Inflammatory macrophage (primary cell): ENCODE data around the gene TMEM9.

Experiments used
- DNase-seq, 2 donors: peaks; one replicate each; pipeline ENCODE4 v3.0.0-alpha.2; 2020 to 2022
- total RNA-seq, 18 experiments: gene quantifications; one replicate each; lab custom pipeline; 2026; ENCODE audit warnings: mixed read lengths in 6 of 18, inconsistent platforms in 2 of 18; lab: John Stamatoyannopoulos, UW

TMEM9 gene
- total RNA-seq: 1.8 to 15.0 (median 8.2) reads per million in 18 experiments

DNA sequence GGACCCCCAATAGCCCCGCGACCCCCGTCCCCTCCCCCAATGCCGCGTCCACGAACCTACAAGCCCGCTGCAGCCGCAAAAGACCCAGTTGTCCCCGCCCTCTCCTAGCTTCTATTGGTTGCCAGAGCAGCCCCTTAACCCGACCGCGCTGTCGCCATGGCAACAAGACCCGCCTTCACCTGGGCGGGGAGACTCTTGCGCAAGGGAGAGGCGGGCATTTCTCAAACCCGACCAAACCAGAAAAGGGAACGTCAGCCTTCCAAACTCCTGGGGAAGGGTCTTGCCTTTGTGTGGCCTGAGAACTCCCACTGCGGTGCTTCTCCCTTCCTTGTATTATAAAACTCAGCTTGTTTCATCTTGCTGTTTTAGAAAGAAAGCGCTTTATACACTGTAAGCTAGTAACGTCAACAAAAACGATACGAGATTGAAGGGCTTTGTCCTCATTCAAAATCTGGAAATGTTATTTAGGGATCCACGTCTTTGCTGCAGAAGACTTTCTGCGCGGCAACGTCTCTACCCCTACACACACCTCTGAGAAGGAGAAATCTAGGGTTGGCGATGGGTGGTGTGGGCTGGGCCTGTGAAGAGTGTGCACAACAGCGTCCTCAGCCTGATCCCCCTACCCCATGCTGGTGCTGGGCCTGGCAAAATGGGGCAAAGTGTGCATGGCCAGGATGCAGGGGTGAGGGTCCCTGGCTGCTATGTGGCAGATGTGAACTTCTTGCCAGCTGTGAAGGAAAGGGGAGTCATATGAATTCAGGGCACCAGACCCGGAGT lies at the start of gene TMEM9:
TMEM9 (minus strand) TSS at position 86 of the 777 bp plus-strand sequence. CDS start 551 bp downstream, outside the sequence.
- peak; percentile 92 to 96 for DNase-seq

- DNase-seq: no peak
Observed at GRCh38 chr1:201198598-201198997, 44.3 kb upstream of the TMEM9 start.

- DNase-seq: no peak
Observed at GRCh38 chr1:201194046-201194445, 39.8 kb upstream of the TMEM9 start.

DNA sequence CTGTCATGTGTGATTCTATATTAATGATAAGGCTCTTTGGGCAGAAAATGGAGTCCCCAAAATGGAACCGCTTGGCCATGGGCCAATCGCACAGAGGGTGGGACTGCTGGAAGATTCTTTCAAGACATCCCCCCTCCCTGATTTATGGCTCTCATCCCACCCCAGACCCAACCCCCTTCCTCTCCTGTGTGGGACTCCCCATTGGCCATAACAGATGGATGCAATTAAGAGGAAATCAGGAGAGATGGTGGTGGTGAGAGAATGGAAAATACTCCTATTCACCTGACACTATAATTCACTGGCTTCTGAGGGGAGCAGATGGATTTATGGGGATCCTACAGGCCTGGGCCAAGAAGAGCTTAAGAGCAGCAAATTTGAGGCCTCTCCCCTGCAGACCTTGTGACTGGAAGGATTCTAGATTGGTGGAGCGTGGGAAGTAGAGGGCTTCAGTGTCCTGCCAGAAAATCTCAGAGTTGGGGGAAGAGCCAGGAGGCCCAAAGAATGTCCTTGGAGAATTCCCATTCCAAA lies 38.1 kb upstream of the TMEM9 start:
- DNase-seq: no peak

GRCh38 chr1:201191653-201192260 lies 37.5 kb upstream of the TMEM9 start:
- peak; percentile 17 to 77 for DNase-seq

- no peak for DNase-seq
Observed at GRCh38 chr1:201190624-201191051, 36.4 kb upstream of the TMEM9 start, which contains the start of gene IGFN1. IGFN1 (plus strand) TSS chr1:201190824; CDS start chr1:201193294, 2,470 bp downstream.

- DNase-seq: no peak
Observed at GRCh38 chr1:201190005-201190404, 35.7 kb upstream of the TMEM9 start.

DNA sequence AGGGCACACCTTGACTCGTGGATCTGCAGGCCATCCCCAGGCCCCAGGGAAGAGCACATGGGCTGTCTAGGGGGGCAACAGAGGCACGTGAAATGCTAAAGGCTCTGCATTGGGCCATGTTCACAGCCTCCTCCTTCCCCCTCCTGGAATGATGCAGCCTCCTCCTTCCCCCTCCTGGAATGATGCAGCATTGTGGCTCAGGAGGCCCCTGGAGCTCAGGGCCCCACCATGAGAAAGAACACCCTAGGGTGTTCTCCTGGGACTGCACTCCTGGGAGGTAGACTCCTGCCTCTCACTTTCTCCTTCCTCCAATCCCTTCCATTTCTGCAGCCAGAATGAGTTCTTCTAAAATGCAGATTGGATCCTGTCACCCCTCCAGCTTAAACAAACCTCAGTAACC lies 34.8 kb upstream of the TMEM9 start:
- DNase-seq: no peak

- DNase-seq: peak; percentile 47 to 76
Observed at GRCh38 chr1:201186192-201186591, 31.9 kb upstream of the TMEM9 start.

GRCh38 chr1:201185527-201186128 lies 31.4 kb upstream of the TMEM9 start:
- DNase-seq: no peak

- no peak for DNase-seq
Observed at GRCh38 chr1:201185123-201185453, 30.8 kb upstream of the TMEM9 start.

DNA sequence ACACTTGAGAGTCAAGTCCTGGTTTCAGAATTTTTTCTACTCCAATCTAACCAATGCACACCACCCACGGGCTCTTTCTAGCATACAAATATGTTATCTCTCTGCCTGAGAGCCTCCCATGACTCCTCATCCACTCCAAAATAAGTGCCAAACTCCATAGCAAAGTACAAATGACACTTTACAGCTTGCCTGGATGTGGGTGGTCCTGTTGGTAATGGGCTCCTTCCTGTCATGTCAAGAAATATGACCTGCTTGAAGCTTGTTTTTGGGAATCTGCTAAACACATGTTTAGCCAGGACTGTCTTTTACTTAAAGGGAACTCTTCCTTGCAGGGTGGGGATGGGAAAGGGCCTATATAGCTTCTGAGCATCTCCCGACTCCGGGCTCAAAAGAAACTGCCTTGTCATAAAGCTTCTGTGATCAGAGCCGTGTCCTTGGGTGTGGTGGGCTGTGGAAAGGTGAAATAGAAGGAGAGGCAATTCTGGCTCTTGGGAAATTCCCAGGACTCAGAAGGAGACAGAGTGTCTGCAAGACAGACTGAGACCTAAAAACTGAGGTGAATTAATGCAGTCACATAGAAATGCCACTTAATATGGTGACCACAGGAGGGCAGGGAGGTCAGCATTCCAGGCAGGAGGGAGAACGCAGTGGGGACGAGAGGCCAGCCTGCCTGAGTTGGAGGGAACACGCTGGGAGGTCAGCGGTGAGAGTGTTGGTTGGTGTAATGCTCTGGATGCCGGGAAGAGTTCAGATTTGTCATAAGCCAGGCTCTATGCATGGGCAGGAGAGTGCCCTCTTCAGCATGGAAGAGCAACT lies 30.2 kb upstream of the TMEM9 start:
- peak in 1 of 2 donors; percentile 48 for DNase-seq

DNA sequence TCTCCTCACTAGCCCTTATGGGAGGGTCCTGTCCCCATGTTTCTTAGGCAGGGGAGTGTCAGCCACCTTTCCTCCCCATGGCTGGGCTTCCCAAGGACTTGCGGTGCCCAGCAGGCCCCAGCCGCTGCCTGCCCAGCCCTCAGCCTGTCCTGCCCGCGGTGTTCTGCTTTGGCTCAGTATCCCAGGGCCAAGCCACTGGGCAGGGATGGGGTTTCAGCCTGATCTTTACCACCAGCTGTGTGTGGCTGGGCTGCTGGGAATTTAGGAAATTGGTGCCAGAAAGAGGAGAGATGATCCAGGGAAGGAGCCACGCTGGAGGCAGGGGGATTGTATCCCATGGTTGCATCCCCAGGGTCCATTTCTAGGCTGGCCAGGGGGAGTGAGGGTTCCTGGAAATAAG lies 29.5 kb upstream of the TMEM9 start:
- no peak for DNase-seq

DNA sequence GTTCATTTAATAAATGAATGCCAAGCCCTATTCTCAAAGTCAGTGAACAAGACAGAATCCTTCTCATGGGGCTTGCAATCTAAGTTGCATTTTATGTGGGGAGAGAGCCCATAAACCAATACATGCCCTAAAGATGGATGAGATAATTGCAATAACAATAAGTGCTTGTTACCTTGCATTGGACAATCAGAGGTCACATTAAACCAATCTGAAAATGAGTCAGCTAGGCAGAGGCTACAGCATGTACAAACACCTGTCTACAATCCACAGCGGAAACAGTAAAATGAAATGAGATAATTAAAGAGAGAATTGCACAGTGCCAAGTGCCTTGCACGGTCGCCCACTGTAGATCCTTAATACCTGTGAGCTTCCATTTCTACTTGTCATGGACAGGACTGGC lies 28.9 kb upstream of the TMEM9 start:
- no peak for DNase-seq

DNA sequence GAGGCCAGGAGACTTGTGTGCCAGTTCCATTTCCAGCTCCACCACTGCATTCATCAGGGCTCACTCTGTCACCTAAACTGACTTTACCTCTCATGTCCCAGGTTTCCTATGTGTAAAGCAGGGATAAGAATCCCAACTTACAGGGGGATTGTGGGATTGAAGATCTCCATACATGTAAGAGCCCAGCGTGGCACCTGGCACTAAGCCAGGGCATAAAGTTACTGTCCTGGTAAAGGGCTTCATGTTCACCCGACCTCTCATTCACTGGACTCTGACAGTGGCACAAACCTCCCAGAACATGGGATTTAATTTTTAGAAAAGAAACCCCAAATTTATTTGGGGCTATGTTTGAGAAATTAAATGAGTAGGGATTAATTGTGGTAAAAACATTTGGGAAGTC lies 27.5 kb upstream of the TMEM9 start:
- no peak for DNase-seq

- DNase-seq: no peak
Observed at GRCh38 chr1:201181323-201181722, 27.0 kb upstream of the TMEM9 start.

GRCh38 chr1:201180901-201181300 lies 26.6 kb upstream of the TMEM9 start:
- no peak for DNase-seq

DNA sequence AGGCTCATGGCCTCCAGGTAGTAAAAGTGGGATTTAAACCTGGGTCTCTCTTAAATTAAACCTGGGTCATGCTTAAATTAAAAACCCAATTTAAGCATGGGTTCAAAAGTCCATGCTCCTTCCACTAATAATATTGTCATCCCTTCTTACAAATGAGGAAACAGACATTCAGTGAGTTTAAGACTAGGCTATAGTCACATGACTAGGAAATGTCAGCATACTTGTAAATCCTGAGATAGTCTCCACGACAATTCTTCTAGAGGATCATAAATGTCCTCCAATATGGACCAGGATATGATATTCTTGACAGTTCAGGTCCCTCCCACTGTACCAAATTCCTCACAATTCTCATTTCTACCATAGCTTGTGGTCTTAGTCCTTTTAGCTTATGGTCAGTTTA lies 25.9 kb upstream of the TMEM9 start:
- DNase-seq: peak in 1 of 2 donors; percentile 20

- DNase-seq: no peak
Observed at GRCh38 chr1:201178718-201179117, 24.4 kb upstream of the TMEM9 start.

DNA sequence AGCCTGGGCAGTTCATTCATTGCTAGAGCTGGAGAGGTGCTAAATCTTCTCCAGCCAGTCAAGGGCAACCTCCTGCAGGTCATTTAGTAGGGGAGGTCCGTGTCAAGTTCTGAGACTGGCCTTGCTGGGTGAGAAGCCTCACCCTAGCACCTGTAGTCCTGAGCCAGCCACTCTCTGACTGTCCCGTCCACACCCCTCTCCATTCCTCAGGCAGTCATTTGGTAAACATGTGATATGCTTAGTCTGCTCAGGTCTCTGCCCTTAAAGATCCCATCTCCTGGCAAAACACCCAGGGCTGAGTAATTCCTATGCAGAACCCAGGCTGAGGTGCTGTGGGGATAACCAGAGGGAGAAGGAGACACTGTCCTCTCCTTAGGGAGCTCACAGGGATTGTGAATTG lies 22.7 kb upstream of the TMEM9 start:
- DNase-seq: no peak

DNA sequence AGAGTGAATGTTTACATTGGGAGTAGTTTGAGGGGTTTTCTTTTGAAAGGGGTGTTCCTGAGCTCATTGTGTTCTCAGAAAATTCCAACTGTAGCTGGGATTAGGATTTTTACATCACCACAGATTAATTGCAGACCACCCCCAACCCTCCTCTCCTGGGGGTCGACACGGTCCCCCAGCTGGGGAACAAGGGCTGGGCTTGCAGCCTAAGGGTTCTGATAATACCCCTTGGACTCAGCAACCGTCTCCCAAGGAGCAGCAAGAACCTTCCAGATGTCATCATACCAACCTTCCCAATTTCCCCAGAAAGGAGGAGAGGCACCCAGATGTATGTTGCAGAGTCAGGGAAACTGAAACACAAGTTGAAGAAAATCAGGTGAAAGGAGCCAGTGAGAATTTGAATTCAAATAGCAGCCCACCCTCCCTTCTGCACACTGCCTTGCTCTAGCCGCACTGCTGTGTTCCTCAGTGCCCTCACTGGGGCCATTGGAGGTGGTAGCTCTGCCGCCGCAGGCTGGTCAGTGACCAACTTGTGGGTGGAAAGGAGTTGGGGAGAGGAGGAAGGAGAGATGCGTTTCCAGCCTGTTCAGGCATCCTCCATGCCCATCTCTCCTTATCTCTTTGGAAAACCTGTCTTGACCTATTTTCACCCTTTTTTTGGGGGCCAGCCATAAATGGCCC lies 21.7 kb upstream of the TMEM9 start:
- no peak for DNase-seq

- no peak for DNase-seq
Observed at GRCh38 chr1:201173736-201174135, 19.5 kb upstream of the TMEM9 start.
